ENCODE data around the gene ZNF787. TPM values are rescaled to one million over a fixed set of nuclear protein-coding genes. Genes with fewer than 3 reads are reported as not detected.

ZNF787 gene
- total and polyA plus RNA-seq, 2 of the 13 experiments (the other 11 are each of a cell fraction or from before 2014, with no cell fraction given) = 15.1 to 42.8 TPM

GRCh38 chr19:56170261-56170660, 49.2 kb upstream of the ZNF787 start (continued):
- TF ChIP-seq, protein P1, sequence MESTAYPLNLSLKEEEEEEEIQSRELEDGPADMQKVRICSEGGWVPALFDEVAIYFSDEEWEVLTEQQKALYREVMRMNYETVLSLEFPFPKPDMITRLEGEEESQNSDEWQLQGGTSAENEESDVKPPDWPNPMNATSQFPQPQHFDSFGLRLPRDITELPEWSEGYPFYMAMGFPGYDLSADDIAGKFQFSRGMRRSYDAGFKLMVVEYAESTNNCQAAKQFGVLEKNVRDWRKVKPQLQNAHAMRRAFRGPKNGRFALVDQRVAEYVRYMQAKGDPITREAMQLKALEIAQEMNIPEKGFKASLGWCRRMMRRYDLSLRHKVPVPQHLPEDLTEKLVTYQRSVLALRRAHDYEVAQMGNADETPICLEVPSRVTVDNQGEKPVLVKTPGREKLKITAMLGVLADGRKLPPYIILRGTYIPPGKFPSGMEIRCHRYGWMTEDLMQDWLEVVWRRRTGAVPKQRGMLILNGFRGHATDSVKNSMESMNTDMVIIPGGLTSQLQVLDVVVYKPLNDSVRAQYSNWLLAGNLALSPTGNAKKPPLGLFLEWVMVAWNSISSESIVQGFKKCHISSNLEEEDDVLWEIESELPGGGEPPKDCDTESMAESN (CRISPR knock-in tag; conservative IDR thresholded peaks at IDR 0.05) = no peak
- TF ChIP-seq TMF1 (CRISPR knock-in tag; IDR thresholded peaks at IDR 0.05; ENCODE audit: low read depth) (no peak), SIN3B (IDR thresholded peaks at IDR 0.05; ENCODE audit: low read length) (no peak), ZSCAN12 (CRISPR knock-in tag; IDR thresholded peaks at IDR 0.05) (no peak), NCOR1 (IDR thresholded peaks at IDR 0.05; ENCODE audit: borderline replicate concordance, low read length) (no peak), ZNF543 (CRISPR knock-in tag; IDR thresholded peaks at IDR 0.05) (0 out of 2 replicates have a peak, but pooled peaks have one; percentile 59), MEIS1 (CRISPR knock-in tag; IDR thresholded peaks at IDR 0.05; ENCODE audit: borderline replicate concordance) (peak; percentile 55; the same call in 1 of the 2 replicates), POLR2AphosphoS2 (IDR thresholded peaks at IDR 0.05; ENCODE audit: low read depth, low read length) (no peak), TBX3 (IDR thresholded peaks at IDR 0.05; ENCODE audit: borderline replicate concordance) (no peak), PLRG1 (conservative IDR thresholded peaks at IDR 0.05) (no peak), CENPT (CRISPR knock-in tag; IDR thresholded peaks at IDR 0.05; ENCODE audit: low read depth) (no peak), ZNF530 (CRISPR knock-in tag; IDR thresholded peaks at IDR 0.05; ENCODE audit: low read depth) (no peak), BORCS8-MEF2B (CRISPR knock-in tag; IDR thresholded peaks at IDR 0.05) (0 out of 2 replicates have a peak, but pooled peaks have one; percentile 46), ZBTB26 (CRISPR knock-in tag; IDR thresholded peaks at IDR 0.05; ENCODE audit: borderline replicate concordance) (peak; percentile 69; the same call in 1 of the 2 replicates), SMAD9 (CRISPR knock-in tag; IDR thresholded peaks at IDR 0.05) (no peak), FOSL1 (CRISPR knock-in tag; IDR thresholded peaks at IDR 0.05; ENCODE audit: borderline replicate concordance) (no peak), ATF3 (CRISPR knock-in tag; IDR thresholded peaks at IDR 0.05) (peak; percentile 69), TARDBP (CRISPR knock-in tag; IDR thresholded peaks at IDR 0.05) (peak; percentile 18; the same call in 1 of the 2 replicates), SNAPC4 (CRISPR knock-in tag; IDR thresholded peaks at IDR 0.05) (no peak)
- TF ChIP-seq, protein P2, sequence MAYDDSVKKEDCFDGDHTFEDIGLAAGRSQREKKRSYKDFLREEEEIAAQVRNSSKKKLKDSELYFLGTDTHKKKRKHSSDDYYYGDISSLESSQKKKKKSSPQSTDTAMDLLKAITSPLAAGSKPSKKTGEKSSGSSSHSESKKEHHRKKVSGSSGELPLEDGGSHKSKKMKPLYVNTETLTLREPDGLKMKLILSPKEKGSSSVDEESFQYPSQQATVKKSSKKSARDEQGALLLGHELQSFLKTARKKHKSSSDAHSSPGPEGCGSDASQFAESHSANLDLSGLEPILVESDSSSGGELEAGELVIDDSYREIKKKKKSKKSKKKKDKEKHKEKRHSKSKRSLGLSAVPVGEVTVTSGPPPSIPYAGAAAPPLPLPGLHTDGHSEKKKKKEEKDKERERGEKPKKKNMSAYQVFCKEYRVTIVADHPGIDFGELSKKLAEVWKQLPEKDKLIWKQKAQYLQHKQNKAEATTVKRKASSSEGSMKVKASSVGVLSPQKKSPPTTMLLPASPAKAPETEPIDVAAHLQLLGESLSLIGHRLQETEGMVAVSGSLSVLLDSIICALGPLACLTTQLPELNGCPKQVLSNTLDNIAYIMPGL (CRISPR knock-in tag; IDR thresholded peaks at IDR 0.05; ENCODE audit: borderline replicate concordance in 1 of 2, low read depth in 1 of 2) = peak in 1 of 2 experiments; percentile 77; a peak in 1 of 4 replicates

Data from HepG2 (cell line).